ENCODE measurements around the gene SPEF1.
"Not testable (repeated sequence)": the region's sequence is repeated elsewhere in the genome, so short reads cannot be mapped to it uniquely, and the experiment has no call there.

The SPEF1 gene

DNA sequence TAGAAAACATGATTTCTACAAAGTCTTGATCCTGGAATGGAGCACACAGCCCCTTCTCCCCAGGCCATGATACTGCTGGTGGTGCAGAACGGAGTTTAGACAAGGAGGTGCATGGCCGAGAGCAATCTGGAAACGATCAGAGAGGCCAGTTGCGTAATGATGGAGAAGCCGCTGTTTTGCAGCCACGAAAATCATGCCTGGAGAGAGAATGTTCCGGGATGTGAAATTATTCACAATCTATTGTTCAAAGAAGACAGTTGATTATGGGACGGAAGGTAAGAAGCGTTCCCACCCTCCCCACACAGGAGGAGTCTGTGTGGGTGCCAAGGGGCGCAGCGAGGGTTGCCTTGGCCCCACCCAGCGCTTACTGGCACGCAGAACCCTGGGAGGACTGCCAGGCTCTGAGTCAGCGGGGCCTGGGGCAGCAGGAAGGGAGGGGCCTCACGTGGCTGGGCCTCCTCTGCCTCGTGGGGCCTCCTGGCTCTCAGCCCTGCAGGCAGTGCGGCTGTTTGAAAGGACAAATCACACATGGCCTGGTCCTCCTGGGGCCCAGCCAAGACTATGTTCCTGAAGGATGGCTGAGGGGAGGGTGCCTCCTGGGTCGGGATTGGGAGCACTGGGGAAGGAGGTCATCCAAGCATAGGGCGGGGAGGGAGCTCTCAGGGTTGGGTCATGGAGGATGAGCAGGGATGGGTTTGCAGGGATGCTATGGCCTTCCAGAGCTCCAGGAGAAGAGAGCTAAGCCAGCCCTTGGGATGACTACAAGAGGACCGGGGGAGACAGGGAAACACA, 30.4 kb upstream of the SPEF1 start:
- DNase-seq (ENCODE audit: low spot score) (peak; percentile 93), FAIRE-seq (peak; percentile 84)

- FAIRE-seq (no peak), DNase-seq (ENCODE audit: low spot score) (no peak)
Measured at GRCh38 chr20:3808544-3808943, 27.3 kb upstream of the SPEF1 start.

- no peak for FAIRE-seq
- no peak for DNase-seq (ENCODE audit: low spot score)
Measured at GRCh38 chr20:3804781-3805180, 23.5 kb upstream of the SPEF1 start.

GRCh38 chr20:3804254-3804751, 23.1 kb upstream of the SPEF1 start:
- no peak for FAIRE-seq

GRCh38 chr20:3803854-3804253, 22.6 kb upstream of the SPEF1 start:
- FAIRE-seq: no peak
- DNase-seq (ENCODE audit: low spot score): no peak

More at GRCh38 chr20:3804254-3804751, 23.1 kb upstream of the SPEF1 start:
- no peak for DNase-seq (ENCODE audit: low spot score)

DNA sequence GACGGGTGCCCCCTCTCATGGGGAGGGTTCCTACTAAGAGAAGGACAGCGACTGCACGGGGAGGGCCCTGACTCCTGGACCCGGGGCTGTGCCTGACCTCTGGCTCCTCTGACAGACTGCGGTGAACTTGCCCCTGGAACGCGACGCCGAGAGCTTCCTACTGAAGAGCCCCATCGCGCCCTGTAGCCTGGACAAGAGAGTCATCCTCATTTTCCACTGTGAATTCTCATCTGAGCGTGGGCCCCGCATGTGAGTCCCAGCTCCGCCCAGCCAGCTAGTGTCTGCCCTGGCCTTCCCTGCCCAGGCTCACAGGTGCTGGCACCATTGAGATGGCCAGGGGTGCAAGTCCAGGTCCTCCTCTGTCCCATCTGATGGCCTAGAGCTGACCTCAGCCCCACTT, 22.0 kb upstream of the SPEF1 start:
- DNase-seq (ENCODE audit: low spot score): no peak
- FAIRE-seq: no peak

GRCh38 chr20:3802524-3803239, 21.4 kb upstream of the SPEF1 start:
- FAIRE-seq (no peak), DNase-seq (ENCODE audit: low spot score) (no peak)

DNA sequence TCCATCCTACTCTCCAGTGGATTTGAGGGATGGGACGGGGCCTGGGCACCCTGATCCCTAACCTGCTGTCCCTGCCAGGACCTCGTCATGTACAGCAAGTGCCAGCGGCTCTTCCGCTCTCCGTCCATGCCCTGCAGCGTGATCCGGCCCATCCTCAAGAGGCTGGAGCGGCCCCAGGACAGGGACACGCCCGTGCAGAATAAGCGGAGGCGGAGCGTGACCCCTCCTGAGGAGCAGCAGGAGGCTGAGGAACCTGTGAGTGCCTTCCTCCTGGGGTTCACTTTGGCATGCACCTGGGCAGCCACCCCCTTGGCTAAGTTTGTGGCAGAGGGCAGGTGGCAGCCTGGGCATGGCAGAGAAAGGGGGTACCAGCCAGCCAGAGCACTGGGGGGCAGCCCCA, 20.6 kb upstream of the SPEF1 start:
- DNase-seq (ENCODE audit: low spot score) (no peak), FAIRE-seq (no peak)

DNA sequence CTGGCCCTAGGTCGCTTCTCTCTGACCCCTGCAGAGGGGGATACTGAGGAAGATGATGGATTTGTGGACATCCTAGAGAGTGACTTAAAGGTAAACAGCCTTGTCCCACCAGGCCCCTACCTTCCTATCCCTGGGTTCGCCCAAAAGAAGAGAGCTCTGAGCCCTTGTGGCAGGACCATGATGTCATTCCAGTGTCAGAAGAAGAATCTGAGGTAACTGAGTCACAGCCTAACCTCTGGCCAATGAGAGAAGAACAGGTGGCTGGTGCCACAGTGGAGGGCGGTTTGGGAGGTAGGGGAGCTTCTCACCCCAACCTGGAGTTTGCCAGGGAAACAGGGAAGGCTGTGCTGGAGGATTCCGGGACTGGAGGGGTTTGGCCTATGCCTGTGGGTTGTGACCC, 20.1 kb upstream of the SPEF1 start:
- DNase-seq (ENCODE audit: low spot score): no peak
- FAIRE-seq: no peak

- DNase-seq (ENCODE audit: low spot score) (no peak), FAIRE-seq (no peak)
Measured at GRCh38 chr20:3800878-3801260, 19.6 kb upstream of the SPEF1 start.

DNA sequence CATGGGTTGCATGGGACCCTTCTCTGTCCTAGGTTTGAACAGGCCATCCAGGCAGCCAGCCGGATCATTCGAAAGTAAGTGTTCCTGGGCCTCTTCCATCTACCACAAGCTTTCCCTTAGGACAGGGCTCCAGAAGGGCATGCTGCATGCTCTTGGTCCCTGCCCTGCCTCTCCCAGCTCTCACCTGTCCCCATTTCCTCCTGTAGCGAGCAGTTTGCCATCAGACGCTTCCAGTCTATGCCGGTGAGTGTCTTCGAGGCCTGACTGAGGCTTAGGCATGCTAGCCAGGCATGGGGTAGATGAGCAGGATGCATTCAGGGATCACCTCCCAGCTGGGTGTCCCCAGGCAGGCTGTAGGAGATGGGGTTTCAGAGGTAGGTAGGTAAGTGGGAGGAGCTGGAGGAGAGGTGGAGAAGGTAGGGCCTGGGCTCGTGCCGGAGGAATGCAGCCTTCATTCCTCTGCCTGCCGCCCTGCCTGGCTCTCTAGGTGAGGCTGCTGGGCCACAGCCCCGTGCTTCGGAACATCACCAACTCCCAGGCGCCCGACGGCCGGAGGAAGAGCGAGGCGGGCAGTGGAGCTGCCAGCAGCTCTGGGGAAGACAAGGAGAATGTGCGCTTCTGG, 19.1 kb upstream of the SPEF1 start:
- DNase-seq (ENCODE audit: low spot score) (no peak), FAIRE-seq (no peak)

DNA sequence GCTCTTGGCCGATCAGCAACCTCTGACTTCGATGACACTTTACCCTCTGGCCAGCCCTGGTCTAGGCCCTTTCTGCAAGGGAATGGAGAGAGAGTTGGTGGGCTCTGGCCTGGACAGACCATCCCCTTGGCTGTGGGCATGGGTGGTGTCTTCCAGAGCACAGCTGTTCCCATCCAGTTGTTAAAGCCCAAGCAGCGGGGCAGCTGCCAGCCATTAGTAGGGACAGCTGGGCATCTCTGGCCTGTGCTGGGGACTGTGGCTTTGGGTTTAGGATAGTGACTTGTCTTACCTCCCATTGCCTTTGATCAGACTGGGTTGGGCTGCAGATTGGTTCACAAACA, 17.6 kb upstream of the SPEF1 start:
- FAIRE-seq (no peak), DNase-seq (ENCODE audit: low spot score) (no peak)

- FAIRE-seq (no peak), DNase-seq (ENCODE audit: low spot score) (no peak)
Measured at GRCh38 chr20:3798373-3798768, 17.1 kb upstream of the SPEF1 start.

DNA sequence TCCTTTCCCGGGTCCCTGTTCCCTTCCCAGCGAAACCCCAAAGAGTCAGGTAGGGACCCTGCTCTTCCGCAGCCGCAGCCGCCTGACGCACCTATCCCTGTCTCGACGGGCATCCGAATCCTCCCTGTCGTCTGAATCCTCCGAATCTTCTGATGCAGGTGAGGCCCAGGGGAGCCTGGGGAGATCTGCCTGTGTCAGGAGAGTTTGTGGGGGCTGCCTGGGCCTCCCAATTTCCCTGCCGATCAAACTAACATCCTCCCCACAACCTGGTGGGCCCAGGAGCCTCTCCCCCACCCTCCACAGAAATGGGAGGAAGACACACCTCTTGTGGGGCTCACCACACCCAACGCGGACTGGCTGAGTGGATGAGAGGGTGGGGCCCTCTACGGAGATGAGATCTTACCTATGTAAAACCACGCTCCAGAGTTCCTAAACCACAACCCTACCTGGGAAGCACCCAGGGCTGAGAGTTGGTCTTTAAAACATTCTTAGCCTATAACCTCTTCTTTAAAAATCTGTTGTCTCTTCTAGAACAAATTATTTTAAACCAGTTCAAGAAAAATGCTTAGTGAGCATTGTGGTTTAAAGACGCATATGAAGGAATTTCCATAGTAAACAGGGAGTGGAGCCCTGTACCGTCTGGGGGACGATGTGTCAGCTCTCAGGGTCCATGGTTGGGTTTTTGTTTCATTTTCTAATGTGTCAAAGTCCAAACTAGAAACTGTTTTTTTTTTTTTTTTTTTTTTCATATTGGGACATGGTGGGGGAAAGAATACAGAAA, 16.5 kb upstream of the SPEF1 start:
- DNase-seq (ENCODE audit: low spot score) (no peak), FAIRE-seq (no peak)

DNA sequence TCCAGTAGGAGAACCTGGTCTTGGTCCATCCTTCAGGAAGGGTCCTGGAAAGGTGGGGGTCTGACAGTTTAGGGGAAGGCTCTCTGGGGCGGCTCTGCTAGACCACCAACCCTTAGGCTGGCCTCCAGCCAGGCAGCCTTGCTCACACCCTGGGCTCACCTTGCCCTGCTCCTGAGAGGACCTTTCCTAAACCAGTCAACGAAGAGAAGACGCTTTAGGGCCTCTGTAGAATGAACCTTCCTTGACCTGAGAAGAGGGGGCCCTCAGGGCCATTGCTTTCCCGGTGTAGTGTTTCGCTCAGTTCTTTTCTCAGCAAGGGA, 15.9 kb upstream of the SPEF1 start:
- no peak for DNase-seq (ENCODE audit: low spot score)
- FAIRE-seq: no peak

- DNase-seq (ENCODE audit: low spot score): no peak
- no peak for FAIRE-seq
Measured at GRCh38 chr20:3796477-3797225, 15.4 kb upstream of the SPEF1 start.

DNA sequence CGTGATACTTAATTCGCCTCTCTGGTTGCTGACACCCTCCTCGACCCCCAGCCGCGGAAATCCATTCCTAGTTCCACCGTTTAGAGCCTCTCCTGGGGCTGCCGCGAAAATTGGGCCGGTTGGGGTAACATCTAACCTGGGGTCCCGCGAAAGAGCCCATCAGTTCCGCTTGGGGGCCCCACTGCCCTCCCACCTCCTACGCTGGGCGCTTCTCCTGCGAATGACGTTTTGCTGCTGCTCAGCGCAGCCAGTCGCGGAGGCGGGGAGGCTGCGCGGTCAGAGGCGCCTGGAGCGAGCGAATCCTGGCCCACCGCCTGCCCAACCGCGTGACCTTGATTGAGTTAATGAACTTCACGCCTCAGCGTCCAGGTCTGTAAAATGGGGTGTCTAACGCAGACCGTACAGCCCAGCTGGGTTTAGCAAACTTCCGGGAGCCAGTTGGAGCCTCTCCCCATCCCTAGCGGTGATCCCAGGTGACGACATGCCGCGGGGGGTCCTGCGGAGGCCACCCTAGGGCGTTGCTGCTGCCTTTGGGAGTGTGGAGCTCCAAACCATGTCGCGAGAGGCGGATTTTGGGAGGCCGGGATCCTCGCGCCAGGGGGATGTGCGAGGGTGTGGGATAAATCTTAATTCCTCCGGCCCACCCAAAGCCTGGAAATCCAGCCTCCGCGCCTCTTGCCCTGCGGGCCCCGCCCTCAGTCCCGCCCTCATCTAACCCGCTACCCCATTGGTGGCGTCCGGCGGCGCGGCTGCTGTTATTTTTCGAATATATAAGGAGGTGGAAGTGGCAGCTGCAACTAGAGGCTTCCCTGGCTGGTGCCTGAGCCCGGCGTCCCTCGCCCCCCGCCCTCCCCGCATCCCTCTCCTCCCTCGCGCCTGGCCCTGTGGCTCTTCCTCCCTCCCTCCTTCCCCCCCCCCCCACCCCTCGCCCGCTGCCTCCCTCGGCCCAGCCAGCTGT, 14.5 kb upstream of the SPEF1 start, which contains the start of gene CDC25B:
CDC25B (plus strand) TSS at position 800 of the 958 bp plus-strand sequence. CDS start 222 bp downstream, outside the sequence.
- DNase-seq (ENCODE audit: low spot score) (peak; percentile 83), FAIRE-seq (no peak)

- no peak for FAIRE-seq
- DNase-seq (ENCODE audit: low spot score): no peak
Measured at GRCh38 chr20:3794701-3795420, 13.6 kb upstream of the SPEF1 start.

DNA sequence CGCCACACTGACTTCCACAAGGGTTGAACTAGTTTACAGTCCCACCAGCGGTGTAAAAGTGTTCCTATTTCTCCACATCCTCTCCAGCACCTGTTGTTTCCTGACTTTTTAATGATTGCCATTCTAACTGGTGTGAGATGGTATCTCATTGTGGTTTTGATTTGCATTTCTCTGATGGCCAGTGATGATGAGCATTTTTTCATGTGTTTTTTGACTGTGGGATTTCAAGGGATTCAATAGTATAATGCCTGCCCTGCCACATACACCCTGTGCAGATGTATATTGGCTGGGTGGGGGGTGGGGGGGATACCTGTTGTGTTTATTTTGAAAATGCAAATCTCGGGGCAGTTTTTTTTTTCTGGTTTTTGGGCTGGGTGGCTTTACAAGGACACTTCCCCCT, 12.9 kb upstream of the SPEF1 start:
- not testable (repeated sequence) for FAIRE-seq; DNase-seq (ENCODE audit: low spot score)
